ENCODE measurements around the gene SLC52A1. TPM values are rescaled to one million over a fixed set of nuclear protein-coding genes. Genes with fewer than 3 reads are reported as not detected.

SLC52A1 gene
- total and polyA plus RNA-seq, 5 donors = not detected

- intact Hi-C loops (cut with DNase I) = no loop called here
- 90% methylated on average over 20 of the region's 20 CpGs for WGBS
- no peak overlapping the region for H3K27ac ChIP-seq (ENCODE audit: low read length)
- H3K9me3 ChIP-seq (ENCODE audit: control insufficient read depth, low read length) = no peaks in the 10 kb centered on the region
- ATAC-seq = no peak
- DNase-seq = no peak
- H3K4me1 ChIP-seq (ENCODE audit: control insufficient read depth, insufficient read depth, low read length) = no peaks in the 10 kb centered on the region
- H3K4me3 ChIP-seq (ENCODE audit: low read length) = no peak overlapping the region
- no peaks in the 10 kb centered on the region for H3K27me3 ChIP-seq (ENCODE audit: control insufficient read depth, insufficient read depth)
Measured at GRCh38 chr17:5002121-5002788, 33.0 kb downstream of the SLC52A1 start.

- H3K27me3 ChIP-seq (ENCODE audit: control insufficient read depth, insufficient read depth) = no peaks in the 10 kb centered on the region
- DNase-seq (peak; percentile 87 to 94 (median 93)), ATAC-seq (peak; percentile 58 to 63)
- peak overlapping the region; percentile 89 for H3K4me3 ChIP-seq (ENCODE audit: low read length)
- intact Hi-C loops (cut with DNase I) = no loop called here
- H3K4me1 ChIP-seq (ENCODE audit: control insufficient read depth, insufficient read depth, low read length) = no peaks in the 10 kb centered on the region
- 52% methylated on average over 11 of the region's 11 CpGs for WGBS
- H3K9me3 ChIP-seq (ENCODE audit: control insufficient read depth, low read length) = no peaks in the 10 kb centered on the region
- H3K27ac ChIP-seq (ENCODE audit: low read length) = peak overlapping the region; percentile 94
Measured at GRCh38 chr17:5000237-5000639, 35.0 kb downstream of the SLC52A1 start.

GRCh38 chr17:4999430-5000093, 35.7 kb downstream of the SLC52A1 start:
- no peaks in the 10 kb centered on the region for H3K9me3 ChIP-seq (ENCODE audit: control insufficient read depth, low read length)
- peak overlapping the region; percentile 94 for H3K27ac ChIP-seq (ENCODE audit: low read length)
- peak overlapping the region; percentile 89 for H3K4me3 ChIP-seq (ENCODE audit: low read length)
- peak in 1 of 2 donors; percentile 1 for ATAC-seq
- intact Hi-C loops (cut with DNase I) = no loop called here
- peak in 1 of 3 donors; percentile 50 for DNase-seq
- no peaks in the 10 kb centered on the region for H3K27me3 ChIP-seq (ENCODE audit: control insufficient read depth, insufficient read depth)
- WGBS = 47% methylated on average over 12 of the region's 12 CpGs
- no peaks in the 10 kb centered on the region for H3K4me1 ChIP-seq (ENCODE audit: control insufficient read depth, insufficient read depth, low read length)

- H3K27ac ChIP-seq (ENCODE audit: low read length) = peak overlapping the region; percentile 94
- no peaks in the 10 kb centered on the region for H3K4me1 ChIP-seq (ENCODE audit: control insufficient read depth, insufficient read depth, low read length)
- no peaks in the 10 kb centered on the region for H3K9me3 ChIP-seq (ENCODE audit: control insufficient read depth, low read length)
- ATAC-seq = peak; percentile 0 to 2
- H3K27me3 ChIP-seq (ENCODE audit: control insufficient read depth, insufficient read depth) = no peaks in the 10 kb centered on the region
- intact Hi-C loops (cut with DNase I) = no loop called here
- peak overlapping the region; percentile 89 for H3K4me3 ChIP-seq (ENCODE audit: low read length)
- DNase-seq = peak in 1 of 3 donors; percentile 68
- 14% methylated on average over 14 of the region's 14 CpGs for WGBS
Measured at GRCh38 chr17:4998732-4999429, 36.3 kb downstream of the SLC52A1 start.

GRCh38 chr17:4998027-4998731, 37.0 kb downstream of the SLC52A1 start:
- H3K27me3 ChIP-seq (ENCODE audit: control insufficient read depth, insufficient read depth) = no peaks in the 10 kb centered on the region
- DNase-seq = peak; percentile 66 to 86 (median 86)
- peak; percentile 3 to 12 for ATAC-seq
- H3K4me1 ChIP-seq (ENCODE audit: control insufficient read depth, insufficient read depth, low read length) = no peaks in the 10 kb centered on the region
- under 1% methylated on average over 55 of the region's 55 CpGs for WGBS
- peak overlapping the region; percentile 89 for H3K4me3 ChIP-seq (ENCODE audit: low read length)
- H3K27ac ChIP-seq (ENCODE audit: low read length) = peak overlapping the region; percentile 94
- intact Hi-C loops (cut with DNase I) = no loop called here
- H3K9me3 ChIP-seq (ENCODE audit: control insufficient read depth, low read length) = no peaks in the 10 kb centered on the region

- H3K9me3 ChIP-seq (ENCODE audit: control insufficient read depth, low read length) = no peaks in the 10 kb centered on the region
- no peaks in the 10 kb centered on the region for H3K4me1 ChIP-seq (ENCODE audit: control insufficient read depth, insufficient read depth, low read length)
- peak within 1 kb of the TSS; percentile 94 for H3K27ac ChIP-seq (ENCODE audit: low read length)
- peak within 1 kb of the TSS; percentile 89 for H3K4me3 ChIP-seq (ENCODE audit: low read length)
- intact Hi-C loops (cut with DNase I) = no loop called here
- peak; percentile 93 to 94 for ATAC-seq
- H3K27me3 ChIP-seq (ENCODE audit: control insufficient read depth, insufficient read depth) = no peaks in the 10 kb centered on the region
- under 1% methylated on average over 93 of the region's 93 CpGs for WGBS
- DNase-seq = peak; percentile 95 to 98 (median 98)
Measured at GRCh38 chr17:4997302-4998026, 37.8 kb downstream of the SLC52A1 start, which contains the start of the genes INCA1 and KIF1C. Gene INCA1, minus strand, starts transcription at chr17:4997522. Its CDS starts 3,085 bp downstream, at chr17:4994437. Gene KIF1C, plus strand, starts transcription at chr17:4997950. Its CDS starts 2,297 bp downstream, at chr17:5000247.

GRCh38 chr17:4994081-4994595, 41.1 kb downstream of the SLC52A1 start:
- Histone ChIP-seq H3K9me3 (ENCODE audit: control insufficient read depth, low read length) (no peaks in the 10 kb centered on the region), H3K27me3 (ENCODE audit: control insufficient read depth, insufficient read depth) (no peaks in the 10 kb centered on the region), H3K4me3 (ENCODE audit: low read length) (no peak overlapping the region), H3K4me1 (ENCODE audit: control insufficient read depth, insufficient read depth, low read length) (no peaks in the 10 kb centered on the region), H3K27ac (ENCODE audit: low read length) (no peak overlapping the region)
- ATAC-seq (no peak), DNase-seq (no peak)
- WGBS = 84% methylated on average over 6 of the region's 6 CpGs
- intact Hi-C loops (cut with DNase I) = no loop called here

- DNase-seq = peak; percentile 67 to 79 (median 71)
- WGBS = under 1% methylated on average over 30 of the region's 30 CpGs
- ATAC-seq = peak; percentile 9 to 23
- intact Hi-C loops (cut with DNase I) = loop anchor here (5.0 to 10.0 kb wide), 4 partner anchors 53 to 81 kb away; partner anchors contain the start of gene GP1BA (in 1 of the 4)
- Histone ChIP-seq H3K27me3 (ENCODE audit: control insufficient read depth, insufficient read depth) (no peaks in the 10 kb centered on the region), H3K4me1 (ENCODE audit: control insufficient read depth, insufficient read depth, low read length) (peaks cover 2% of the 10 kb centered on the region), H3K27ac (ENCODE audit: low read length) (peak overlapping the region; percentile 85), H3K4me3 (ENCODE audit: low read length) (peak overlapping the region; percentile 81), H3K9me3 (ENCODE audit: control insufficient read depth, low read length) (no peaks in the 10 kb centered on the region)
Measured at GRCh38 chr17:4987767-4988567, 47.3 kb downstream of the SLC52A1 start.

GRCh38 chr17:4986951-4987766, 48.1 kb downstream of the SLC52A1 start, which contains the start of gene CAMTA2:
Gene CAMTA2, minus strand, starts transcription at chr17:4987675. Its CDS starts 1,453 bp downstream, at chr17:4986222.
- ATAC-seq = peak; percentile 96
- WGBS = under 1% methylated on average over 78 of the region's 78 CpGs
- peak within 1 kb of the TSS; percentile 81 for H3K4me3 ChIP-seq (ENCODE audit: low read length)
- no peaks in the 10 kb centered on the region for H3K9me3 ChIP-seq (ENCODE audit: control insufficient read depth, low read length)
- peak within 1 kb of the TSS; percentile 85 for H3K27ac ChIP-seq (ENCODE audit: low read length)
- H3K27me3 ChIP-seq (ENCODE audit: control insufficient read depth, insufficient read depth) = no peaks in the 10 kb centered on the region
- H3K4me1 ChIP-seq (ENCODE audit: control insufficient read depth, insufficient read depth, low read length) = peaks cover 2% of the 10 kb centered on the region
- peak; percentile 94 to 98 (median 97) for DNase-seq
- intact Hi-C loops (cut with DNase I) = loop anchor here (5.0 to 10.0 kb wide), 4 partner anchors 52 to 80 kb away; partner anchors contain the start of gene GP1BA (in 1 of the 4)

Measured in right cardiac atrium (tissue), 5 donors.